Cerebellar cortex (tissue), 1 donor: ENCODE data around the gene PARD3.

Source experiments
- DNase-seq: peaks from one replicate; pipeline ENCODE4 v3.0.0-alpha.2; 2015; ENCODE audit warnings: low spot score

PARD3 gene

GRCh38 chr10:34492081-34492480 is 323.0 kb downstream of the PARD3 start:
- DNase-seq = no peak

GRCh38 chr10:34491678-34492077 is 323.4 kb downstream of the PARD3 start:
- no peak for DNase-seq

DNA sequence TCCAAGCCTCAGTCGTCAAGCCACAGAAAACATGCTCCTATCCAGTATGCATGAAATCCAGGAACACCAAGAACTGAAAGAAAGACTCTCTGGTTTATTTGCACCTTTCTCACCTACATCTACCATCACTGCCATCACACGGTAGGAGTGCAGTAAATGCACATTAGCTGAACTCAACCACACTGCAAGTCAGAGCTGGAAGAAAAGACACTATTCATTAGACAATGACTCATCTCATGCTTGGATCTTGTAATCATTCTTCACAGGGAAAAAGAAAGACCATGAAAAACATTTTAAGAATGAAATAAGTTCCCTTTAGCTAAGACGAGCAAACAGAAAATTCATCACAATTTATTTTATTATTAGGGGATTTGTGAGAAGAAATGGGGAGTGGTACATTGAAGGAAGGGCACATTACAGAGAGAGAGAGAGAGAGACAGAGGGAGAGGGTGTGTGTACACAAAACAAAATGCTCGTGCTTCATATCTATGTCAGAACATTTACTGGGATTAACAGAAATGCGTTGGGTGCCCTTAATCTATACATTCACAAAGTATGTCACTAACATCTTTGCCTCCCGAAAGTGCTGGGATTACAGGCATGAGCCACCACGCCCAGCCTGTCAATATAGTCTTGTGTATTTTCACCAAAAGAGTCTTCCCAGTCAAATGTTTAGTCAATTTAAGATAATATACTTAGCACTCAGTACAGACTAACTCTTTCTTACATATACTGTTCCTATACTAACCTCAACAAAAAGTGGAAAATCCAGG is 324.9 kb downstream of the PARD3 start:
- no peak for DNase-seq

DNA sequence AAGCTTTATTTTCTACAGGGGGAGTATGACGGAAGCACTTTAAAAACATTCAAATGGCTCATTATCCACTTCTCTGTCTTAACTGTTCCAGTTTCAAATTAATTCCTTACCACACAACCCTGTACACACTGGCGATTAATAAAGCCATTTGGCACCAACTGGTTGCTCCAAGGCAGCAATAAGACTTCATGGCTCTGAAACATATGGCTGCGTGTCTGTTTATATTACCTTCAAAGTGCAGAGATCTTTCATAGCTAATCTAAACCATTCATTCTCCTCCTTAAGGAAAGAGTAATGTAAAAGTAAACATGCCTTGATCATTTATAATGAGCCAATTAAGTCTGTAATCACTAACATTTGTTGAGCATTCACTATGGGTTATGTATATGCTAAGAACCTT is 325.7 kb downstream of the PARD3 start:
- no peak for DNase-seq

DNA sequence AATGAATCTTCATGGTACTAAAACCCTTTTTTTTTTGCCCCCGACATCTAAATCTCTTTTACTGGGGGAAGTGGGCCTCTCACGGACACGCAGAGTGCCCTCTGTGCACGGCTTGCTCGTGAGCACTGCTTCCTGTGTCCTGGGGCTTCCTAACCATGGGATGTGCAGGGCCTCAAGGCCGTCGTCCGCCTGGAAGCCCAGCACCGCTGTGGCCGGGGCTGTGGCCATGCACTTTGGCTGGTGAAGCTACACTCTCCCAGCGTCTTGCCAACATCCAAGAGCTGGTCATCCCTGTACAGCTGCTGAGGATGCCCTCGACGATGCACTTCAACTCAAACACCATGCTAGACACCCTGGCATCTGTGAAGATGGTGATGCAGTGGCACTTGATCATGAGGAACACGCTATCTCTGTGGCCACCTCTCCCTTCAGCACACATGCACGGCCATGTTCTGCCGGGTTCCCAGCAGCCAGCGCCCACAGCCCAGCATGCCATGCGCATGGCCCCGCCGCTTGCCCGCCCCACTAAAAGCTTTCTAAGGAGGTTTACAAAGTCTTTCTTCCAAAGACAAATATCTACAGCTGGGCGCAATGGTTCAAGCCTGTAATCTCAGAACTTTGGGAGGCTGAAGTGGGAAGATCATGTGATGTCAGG is 326.5 kb downstream of the PARD3 start:
- no peak for DNase-seq

DNA sequence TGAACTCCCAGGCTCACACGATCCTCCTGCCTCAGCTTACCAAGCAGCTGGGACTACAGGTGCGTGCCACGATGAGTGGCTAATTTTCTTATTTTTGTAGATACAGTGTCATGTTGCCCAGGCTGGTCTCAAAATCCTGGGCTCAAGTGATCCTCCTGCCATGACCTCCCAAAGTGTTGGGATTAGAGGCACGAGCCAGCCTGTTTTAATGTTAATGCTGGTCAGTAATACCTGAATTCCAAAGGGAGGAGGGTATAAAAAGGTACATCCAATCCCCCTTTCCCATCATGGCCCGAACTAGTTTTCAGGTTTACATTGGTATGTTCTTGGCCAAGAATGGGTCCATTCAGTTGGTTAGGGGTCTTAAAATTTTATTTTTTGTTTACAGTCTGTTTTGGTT is 329.1 kb downstream of the PARD3 start:
- DNase-seq = no peak

DNA sequence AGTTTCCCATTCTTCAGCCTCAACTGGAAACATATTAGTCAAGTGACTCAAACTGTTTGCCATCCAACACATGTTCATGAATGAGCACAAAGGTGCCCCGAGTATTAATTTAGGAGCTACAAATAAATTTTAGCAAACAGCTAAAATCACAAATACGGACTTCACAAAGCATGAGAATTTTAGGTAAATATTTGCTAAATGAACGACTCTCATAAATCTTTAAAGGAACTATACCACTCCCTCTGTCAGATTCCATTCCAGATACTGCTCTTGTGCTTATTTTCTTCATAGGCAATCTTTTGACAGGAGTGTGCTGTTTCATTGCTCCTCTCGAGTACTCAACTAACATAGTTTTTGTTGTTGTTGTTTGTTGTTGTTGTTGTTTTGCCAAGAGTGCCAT is 330.9 kb downstream of the PARD3 start:
- no peak for DNase-seq

- DNase-seq = no peak
Measured at GRCh38 chr10:34480345-34480744, 334.8 kb downstream of the PARD3 start.

GRCh38 chr10:34479520-34480179 is 335.4 kb downstream of the PARD3 start:
- DNase-seq = no peak

DNA sequence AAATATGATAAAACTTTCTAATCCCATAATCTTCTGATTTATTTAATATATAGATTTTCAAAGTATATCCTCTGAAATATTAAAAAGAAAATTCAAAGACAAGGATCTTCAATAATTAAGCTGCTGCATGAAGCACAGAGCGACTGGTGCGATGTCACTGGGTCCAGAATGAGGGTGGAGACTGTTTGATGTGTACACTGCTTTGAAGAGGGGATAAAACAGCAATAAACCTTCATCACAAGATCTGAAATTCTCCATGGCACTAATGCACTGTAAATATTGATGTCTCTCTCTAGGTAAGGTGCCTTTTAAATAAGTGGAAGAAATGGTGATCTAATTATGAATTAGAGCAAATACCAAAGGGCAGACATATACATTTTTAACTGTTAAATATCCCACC is 337.8 kb downstream of the PARD3 start:
- no peak for DNase-seq

GRCh38 chr10:34476608-34477007 is 338.5 kb downstream of the PARD3 start:
- DNase-seq = no peak

DNA sequence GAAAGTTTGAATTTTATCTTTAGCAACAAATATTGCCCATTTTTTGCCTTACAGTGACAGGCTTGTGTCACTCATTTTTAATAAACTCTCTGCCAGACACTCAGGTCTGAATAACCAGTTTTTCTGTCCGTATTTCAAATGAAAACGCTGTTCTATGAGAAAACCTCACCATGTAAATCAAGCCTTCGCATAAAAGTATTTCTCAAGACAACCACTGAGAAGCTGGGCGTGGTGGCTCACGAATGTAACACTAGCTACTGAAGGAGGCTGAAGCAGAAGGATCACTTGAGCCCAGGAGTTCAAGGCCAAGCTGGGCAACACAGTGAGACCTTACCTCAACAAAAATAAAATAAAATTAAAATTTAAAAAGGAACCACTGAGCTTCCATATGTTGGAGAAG is 339.3 kb downstream of the PARD3 start:
- DNase-seq = no peak

- DNase-seq = no peak
Measured at GRCh38 chr10:34475274-34475646, 339.8 kb downstream of the PARD3 start.

GRCh38 chr10:34474555-34475273 is 340.4 kb downstream of the PARD3 start:
- no peak for DNase-seq

- DNase-seq = no peak
Measured at GRCh38 chr10:34474009-34474376, 341.1 kb downstream of the PARD3 start.

- no peak for DNase-seq
Measured at GRCh38 chr10:34473174-34474008, 341.7 kb downstream of the PARD3 start.

GRCh38 chr10:34470307-34470706 is 344.8 kb downstream of the PARD3 start:
- DNase-seq = no peak

DNA sequence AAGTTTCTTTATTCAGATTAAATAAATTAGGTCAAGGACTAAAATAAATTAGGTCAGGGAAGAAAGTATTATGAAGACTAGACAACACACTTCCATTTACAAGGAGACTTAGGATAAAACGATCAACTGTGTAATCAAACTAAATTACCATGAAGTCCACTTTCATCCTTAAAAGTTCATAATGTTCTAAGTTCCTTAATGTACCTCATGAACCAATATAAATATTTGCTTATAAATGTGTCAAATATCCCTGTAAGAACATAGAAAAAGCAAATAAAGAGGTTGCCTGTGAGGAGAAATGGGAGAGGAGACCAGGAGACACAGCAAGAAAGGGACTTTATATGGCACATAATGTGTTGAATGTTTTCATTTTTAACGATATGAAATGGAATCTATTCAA is 345.6 kb downstream of the PARD3 start:
- no peak for DNase-seq

- no peak for DNase-seq
Measured at GRCh38 chr10:34467902-34468301, 347.2 kb downstream of the PARD3 start.

GRCh38 chr10:34467364-34467763 is 347.7 kb downstream of the PARD3 start:
- DNase-seq = no peak

DNA sequence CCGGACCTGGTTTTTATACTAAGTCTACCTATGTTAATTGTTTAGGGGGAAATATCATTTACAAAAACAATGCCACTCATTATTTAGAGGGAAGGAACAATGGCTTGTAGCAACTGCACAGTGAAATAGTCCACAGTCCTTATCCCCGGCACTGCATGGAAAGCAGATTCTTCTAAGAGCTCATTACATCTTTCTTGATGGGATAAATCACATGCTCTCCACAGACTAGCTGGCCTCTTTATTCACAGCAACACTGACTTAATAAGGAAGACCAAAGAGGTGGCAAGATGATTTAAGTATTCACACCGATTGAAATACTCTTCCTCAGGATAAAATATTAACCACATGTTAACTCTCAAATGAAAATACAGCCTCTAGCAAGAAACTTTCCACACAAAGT is 349.4 kb downstream of the PARD3 start:
- DNase-seq = no peak

DNA sequence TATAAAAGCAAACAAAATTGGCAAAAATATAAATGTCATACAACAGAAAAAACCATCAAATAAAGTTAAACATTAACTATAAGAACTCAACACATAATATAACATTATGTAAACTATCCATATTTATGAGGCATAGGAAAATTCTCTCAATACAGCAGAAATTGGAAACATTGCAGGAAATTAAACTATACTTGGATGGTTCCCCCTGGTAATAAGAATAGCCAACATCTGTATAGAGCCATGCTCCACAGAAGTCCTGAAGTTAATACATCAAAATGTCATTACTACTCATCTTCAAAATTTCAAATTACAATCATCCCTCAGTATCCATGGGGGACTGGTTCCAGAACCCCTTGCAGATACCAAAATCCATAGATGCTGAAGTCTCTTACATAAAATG is 350.5 kb downstream of the PARD3 start:
- DNase-seq = no peak
